ENCODE data around the gene FKBP2.

FKBP2 gene

DNA sequence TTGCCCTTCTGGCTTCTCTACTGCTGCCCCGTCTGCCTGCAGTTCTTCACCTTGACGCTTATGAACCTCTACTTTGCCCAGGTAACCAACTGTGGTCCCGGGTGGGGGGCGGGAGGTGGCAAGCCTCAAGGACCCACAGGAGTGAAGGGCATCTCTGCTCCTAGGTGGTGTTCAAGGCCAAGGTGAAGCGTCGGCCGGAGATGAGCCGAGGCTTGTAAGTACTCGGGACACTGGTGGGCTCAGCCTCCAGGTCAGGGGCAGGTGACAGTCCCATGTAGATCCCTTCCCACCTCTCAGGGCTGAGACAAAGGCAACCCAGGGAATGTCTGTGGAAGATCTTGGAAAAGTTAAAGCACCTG lies 45.9 kb downstream of the FKBP2 start:
- no peak for DNase-seq

DNA sequence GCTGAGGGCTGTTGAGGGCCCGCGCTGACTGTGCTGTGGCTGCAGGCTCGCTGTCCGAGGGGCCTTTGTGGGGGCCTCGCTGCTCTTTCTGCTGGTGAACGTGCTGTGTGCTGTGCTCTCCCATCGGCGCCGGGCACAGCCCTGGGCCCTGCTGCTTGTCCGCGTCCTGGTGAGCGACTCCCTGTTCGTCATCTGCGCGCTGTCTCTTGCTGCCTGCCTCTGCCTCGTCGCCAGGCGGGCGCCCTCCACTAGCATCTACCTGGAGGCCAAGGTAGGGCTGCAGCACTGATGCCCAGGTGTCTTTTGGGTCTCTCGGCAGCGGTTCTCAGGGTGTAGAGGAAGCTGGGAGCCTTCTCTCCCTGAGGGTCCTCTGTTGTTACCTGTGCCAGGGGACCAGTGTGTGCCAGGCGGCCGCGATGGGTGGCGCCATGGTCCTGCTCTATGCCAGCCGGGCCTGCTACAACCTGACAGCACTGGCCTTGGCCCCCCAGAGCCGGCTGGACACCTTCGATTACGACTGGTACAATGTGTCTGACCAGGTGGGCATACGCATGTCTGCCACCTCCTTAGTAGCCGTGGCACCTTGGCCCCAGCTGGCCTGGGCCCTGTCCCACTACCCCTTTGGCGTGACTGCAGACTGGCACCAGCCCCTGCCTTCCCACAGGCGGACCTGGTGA lies 46.9 kb downstream of the FKBP2 start:
- DNase-seq, result no peak

DNA sequence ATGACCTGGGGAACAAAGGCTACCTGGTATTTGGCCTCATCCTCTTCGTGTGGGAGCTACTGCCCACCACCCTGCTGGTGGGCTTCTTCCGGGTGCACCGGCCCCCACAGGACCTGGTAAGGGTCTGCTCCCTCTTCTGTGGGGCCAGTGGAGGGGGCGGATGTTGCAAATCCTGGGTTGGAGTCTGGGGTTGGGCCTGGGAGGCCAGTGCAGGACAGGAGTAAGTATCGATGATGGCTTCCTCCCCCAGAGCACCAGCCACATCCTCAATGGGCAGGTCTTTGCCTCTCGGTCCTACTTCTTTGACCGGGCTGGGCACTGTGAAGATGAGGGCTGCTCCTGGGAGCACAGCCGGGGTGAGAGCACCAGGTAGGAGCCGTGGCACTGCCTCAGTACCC lies 47.5 kb downstream of the FKBP2 start:
- no peak for DNase-seq

DNA sequence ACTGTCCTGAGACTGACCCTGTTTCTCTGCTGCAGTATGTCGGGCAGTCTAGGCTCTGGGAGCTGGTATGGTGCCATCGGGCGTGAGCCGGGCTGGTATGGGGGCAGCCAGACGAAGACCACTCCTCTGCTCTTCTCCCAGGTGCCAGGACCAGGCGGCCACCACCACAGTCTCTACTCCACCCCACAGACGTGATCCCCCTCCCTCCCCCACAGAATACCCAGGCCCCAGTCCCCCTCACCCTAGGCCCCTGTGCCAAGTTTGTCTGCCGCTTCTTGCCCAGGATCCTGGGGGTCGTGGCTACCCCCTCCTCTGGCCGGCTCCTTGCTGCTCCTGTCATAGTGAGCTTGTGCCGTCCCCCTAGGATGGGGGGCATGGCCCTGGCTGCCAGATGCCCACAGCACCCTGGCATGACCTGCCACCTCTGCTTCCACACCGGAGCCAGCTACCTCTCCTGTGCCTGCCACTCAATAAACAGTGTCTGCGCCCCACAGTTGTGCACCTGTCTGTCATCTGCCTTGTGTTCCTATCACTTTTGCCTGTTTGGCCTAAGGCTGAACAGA lies 48.2 kb downstream of the FKBP2 start:
- no peak for DNase-seq

DNA sequence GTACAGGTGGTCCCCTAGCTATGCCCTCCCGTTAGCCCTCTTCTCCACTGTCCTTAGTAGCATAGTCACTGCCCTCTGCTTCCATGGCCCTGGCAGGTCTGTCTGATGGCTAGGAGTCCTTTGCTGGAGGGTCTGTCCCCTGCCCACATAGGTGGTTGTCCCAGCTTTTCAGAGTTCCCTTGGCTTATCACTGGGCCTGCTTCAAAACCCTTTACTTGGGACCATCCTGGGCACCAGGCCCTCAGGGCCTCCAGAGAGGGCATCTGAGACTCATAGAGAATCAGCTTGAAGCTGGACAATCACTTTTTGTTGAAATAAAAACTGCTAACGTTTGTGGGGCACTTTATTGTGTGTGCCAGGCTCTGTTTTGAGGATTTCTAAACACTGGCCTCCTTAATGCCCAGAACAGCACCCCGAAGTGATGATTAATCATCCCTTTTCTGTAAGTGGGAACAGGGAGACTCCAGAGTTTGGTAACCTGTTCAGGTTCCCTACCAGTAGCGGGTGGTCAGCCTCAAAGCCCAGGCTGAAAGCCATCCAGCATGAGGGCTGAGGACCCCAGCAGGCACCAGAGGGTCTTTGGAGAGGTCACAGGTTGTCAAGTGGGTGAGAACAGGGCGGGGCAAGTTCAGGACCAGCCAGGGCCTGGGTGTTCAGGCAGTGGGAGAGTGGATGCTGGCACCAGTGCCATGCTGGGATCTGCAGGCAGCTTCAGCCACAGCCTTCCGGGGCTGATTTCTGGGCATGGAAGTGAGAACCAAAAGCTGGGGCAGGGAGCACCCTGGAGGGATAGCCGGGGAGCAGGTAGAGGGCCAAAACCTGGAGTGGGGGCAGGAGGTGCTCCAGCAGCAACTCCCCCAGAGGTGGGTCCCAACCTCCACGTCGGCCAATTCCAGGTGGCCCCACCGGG lies 49.7 kb downstream of the FKBP2 start:
- DNase-seq, result no peak

DNA sequence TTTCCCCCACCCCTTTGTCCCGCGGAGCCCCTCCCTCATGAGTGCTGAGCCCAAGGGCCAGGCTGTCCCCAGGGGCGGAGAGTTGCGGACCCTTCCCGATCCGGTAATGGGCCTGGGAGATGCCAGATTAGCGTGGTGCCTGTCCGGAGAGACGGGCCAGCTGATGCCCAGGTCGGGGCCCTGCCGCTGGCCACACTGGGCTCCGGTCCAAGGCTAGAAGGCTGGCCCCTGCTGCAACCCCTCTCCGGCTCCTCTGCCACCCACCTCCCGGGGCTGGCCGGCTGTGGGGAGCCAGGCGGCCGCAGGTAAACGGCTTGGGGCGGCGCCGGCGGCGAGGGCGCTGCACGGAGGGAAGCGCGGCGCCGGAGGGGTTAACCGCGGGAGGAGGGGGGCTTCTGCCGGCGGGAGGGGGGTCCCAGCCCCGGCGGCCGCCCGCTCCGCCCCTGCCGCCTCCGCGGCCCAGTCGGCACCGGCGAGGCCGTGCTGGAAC lies 50.4 kb downstream of the FKBP2 start, which contains the start of gene KCNK4:
Gene KCNK4, plus strand, starts transcription at position 41 of the 490 bp plus-strand sequence. CDS start 1,717 bp downstream, outside the sequence.
- DNase-seq, result no peak

DNA sequence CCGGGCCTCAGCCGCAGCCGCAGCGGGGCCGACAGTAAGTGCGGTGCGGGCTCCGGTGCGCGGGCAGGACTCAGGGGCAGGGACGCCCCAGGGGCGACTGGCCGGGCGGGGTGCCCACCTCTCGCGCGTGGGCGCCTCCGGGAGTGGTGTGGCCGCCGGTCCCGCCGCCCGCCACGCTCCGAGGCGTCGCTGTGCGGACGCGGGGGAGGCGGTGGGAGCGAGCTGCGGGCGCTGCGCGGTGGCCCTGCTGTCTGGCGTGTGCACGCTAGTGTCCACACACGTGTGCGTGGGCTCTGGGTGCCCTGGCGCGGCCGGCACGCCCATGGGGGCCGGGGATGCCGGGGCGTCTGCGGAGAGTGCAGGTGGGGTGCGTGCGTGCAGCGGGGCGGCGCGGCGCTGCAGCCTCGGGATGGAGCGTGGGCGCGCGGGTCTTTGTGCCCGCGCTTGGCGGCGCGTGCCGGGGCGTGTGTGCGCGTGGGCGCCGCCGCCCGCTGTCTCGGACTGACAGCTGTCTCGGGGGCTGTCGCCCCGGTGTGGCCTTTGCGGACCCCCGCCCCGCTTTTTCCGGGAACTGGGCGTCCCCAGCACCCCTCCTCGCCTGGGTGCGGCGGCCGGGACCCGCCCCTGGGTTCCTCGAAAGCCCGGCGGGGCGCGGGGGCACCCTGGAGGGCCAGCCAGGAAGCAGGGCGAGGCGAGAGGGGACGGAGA lies 51.0 kb downstream of the FKBP2 start:
- DNase-seq, result peak; percentile 22

DNA sequence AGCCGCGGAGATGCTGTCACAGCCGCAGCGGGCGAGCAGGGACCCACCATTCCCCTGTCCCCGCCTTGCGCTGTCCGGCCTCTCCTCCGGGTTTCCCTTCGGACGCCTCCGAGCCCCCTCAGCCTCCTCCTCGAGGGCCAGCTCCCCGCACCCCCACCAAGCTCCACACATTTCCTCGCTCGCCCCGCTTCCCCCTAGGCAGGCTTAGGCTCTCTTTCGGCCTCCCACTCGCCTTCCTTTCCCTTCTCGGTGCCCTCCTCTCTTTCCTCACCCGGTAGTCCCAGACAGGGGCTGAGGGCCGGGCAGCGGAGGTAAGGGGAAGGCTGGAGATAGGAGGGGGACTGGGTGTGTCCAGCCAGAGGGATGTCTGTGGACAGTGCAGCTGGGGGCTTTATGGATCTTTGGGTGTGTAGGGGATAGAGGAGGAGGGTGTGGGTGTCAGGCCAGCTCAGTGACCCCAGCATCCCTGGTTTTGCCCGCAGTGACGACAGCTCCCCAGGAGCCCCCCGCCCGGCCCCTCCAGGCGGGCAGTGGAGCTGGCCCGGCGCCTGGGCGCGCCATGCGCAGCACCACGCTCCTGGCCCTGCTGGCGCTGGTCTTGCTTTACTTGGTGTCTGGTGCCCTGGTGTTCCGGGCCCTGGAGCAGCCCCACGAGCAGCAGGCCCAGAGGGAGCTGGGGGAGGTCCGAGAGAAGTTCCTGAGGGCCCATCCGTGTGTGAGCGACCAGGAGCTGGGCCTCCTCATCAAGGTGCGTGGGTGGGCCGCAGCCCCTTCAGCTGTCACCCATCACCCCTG lies 51.8 kb downstream of the FKBP2 start:
- DNase-seq, result no peak
